Gastroesophageal sphincter (tissue), 4 donors: Measurements from ENCODE around the gene CHMP5. TPM values are rescaled to one million over a fixed set of nuclear protein-coding genes. Genes with fewer than 3 reads are reported as not detected.
A peak's percentile ranks its signal among the peaks of the same experiment; 100 is the strongest.

Experiments
- ATAC-seq: fragments of 150-250 bp; one replicate; pipeline ENCODE4 v1.9.1; 2016; ENCODE audit warnings: mild to moderate bottlenecking, moderate library complexity
- H3K27ac ChIP-seq, 4 donors: fragments of 200-600 bp; sonication (generic) in 3 of 4; 1 replicate in 3 of 4; 2 replicates in 1 of 4; pipeline ENCODE4 v1.5.1; 2016 to 2019
- H3K27me3 ChIP-seq: fragments of 200-600 bp; sonication (generic); one replicate; pipeline ENCODE4 v1.5.1; 2019
- H3K36me3 ChIP-seq, 2 donors: fragments of 200-600 bp; sonication (generic); one replicate each; pipeline ENCODE4 v1.5.1; 2019; ENCODE audit warnings: control low read depth in 1 of 2
- H3K4me1 ChIP-seq, 3 donors: fragments of 200-600 bp; sonication (generic); 1 replicate in 2 of 3; 2 replicates in 1 of 3; pipeline ENCODE4 v1.5.1; 2016 to 2019; ENCODE audit warnings: control low read depth in 2 of 3
- H3K4me3 ChIP-seq, 2 donors: fragments of 200-600 bp; sonication (generic); one replicate each; pipeline ENCODE4 v1.5.1; 2019; ENCODE audit warnings: mild to moderate bottlenecking in 1 of 2, moderate library complexity in 1 of 2
- H3K9me3 ChIP-seq, 3 donors: fragments of 200-600 bp; sonication (generic); one replicate each; pipeline ENCODE4 v1.5.1; 2017 to 2019; ENCODE audit warnings: control low read depth in 2 of 3
- CTCF ChIP-seq, 4 experiments: fragments of 200-600 bp in 2 of 4; fragments of 450-650 bp in 2 of 4; sonication (generic) in 1 of 4; IDR thresholded peaks; one replicate each; pipeline ENCODE4 v1.5.1; 2017 to 2019; ENCODE audit warnings: antibody characterized with exemption in 4 of 4, mild to moderate bottlenecking in 2 of 4, moderate library complexity in 2 of 4
- EP300 ChIP-seq: sonication (generic); formaldehyde crosslinking; IDR thresholded peaks from one replicate; pipeline ENCODE4 v1.6.1; 2017; ENCODE audit warnings: antibody characterized with exemption, mild to moderate bottlenecking
- POLR2A ChIP-seq, 2 donors: fragments of 450-650 bp; IDR thresholded peaks; one replicate each; pipeline ENCODE4 v1.6.1; 2017; ENCODE audit warnings: antibody characterized with exemption in 2 of 2, mild to moderate bottlenecking in 2 of 2, moderate library complexity in 1 of 2
- POLR2AphosphoS5 ChIP-seq: sonication (generic); formaldehyde crosslinking; IDR thresholded peaks from one replicate; pipeline ENCODE4 v1.6.1; 2017; ENCODE audit warnings: antibody characterized with exemption
- WGBS, 2 donors: methylation state at CpG; one replicate each; pipeline ENCODE4 v1.1.5; 2018; ENCODE audit warnings: low coverage in 1 of 2; 5-methylcytosine and 5-hydroxymethylcytosine counted together
- total RNA-seq, 4 donors: library from RNA; depleted of rRNA; stranded (reverse); fragments of >200 nt; gene quantifications; one replicate each; pipeline ENCODE4 v1.1.0, GENCODE V29; 2016

The CHMP5 gene
- total RNA-seq, 4 donors from 2014 or later: 45.6 to 89.0 (median 59.3) TPM

GRCh38 chr9:33320568-33321261 lies 55.9 kb downstream of the CHMP5 start:
- Histone ChIP-seq H3K4me1 (peaks cover 0 to 15% (median 8%) of the 10 kb centered on the region in 3 donors), H3K4me3 (no peak overlapping the region), H3K27ac (peak overlapping the region; percentile 65 to 83 (median 72)), H3K36me3 (peaks cover 0 to 96% of the 10 kb centered on the region in 2 donors), H3K9me3 (no peaks in the 10 kb centered on the region), H3K27me3 (no peaks in the 10 kb centered on the region)
- WGBS, 2 donors: 49 to 60% methylated on average over 2 of the region's 2 CpGs
- ATAC-seq: peak; percentile 89
- TF ChIP-seq POLR2AphosphoS5 (peak; percentile 88), CTCF (IDR thresholded peaks at IDR 0.05) (no peak), POLR2A (IDR thresholded peaks at IDR 0.05) (no peak)

DNA sequence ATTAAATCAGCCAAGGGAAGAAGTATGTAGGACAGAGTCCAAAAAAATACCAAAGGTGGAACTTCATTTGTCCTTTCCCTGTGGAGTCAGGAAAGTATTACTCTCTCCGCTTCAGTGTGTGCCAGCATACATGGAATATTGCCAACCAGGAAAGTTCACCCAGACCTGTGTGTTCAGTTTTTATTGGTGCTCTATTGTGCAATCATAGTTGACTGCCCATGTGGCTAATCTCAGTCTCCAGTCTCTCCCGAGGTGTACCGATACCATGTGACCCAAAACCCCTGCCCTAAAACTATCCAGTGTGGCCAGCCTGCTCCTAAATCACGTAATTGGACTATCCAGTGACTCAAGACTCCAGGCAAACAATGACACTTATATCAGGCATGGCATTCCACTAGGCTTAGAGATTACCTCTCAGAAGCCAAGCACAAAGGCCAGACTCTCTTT lies 64.3 kb downstream of the CHMP5 start:
- H3K4me3 ChIP-seq: no peak overlapping the region
- H3K27me3 ChIP-seq: no peaks in the 10 kb centered on the region
- peaks cover 0 to 94% of the 10 kb centered on the region in 2 donors for H3K36me3 ChIP-seq
- H3K9me3 ChIP-seq: no peaks in the 10 kb centered on the region
- peak overlapping the region; percentile 81 to 89 (median 85) for H3K27ac ChIP-seq
- WGBS, 2 donors: 29 to 41% methylated on average over 1 to 4 of the region's 4 CpGs
- TF ChIP-seq EP300 (no peak), POLR2AphosphoS5 (peak; percentile 95)
- ATAC-seq: peak; percentile 93
- H3K4me1 ChIP-seq: peaks cover 6 to 33% (median 7%) of the 10 kb centered on the region in 3 donors

DNA sequence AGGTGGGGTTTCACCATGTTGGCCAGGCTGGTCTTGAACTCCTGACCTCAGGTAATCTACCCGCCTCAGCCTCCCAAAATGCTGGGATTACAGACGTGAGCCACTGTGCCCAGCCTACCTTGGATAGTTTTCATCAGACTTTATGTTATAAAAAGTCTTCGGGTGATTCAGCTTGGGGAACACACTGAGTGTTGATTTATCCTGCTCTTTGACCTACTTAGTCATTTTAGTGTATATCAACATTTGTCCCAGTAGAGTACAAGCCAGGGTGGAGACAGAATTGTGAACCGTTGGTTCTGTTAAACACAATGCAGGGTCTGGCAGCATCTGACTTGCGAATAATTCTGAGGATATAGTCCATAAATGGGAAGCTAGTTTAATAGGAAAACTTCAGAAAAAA lies 65.1 kb downstream of the CHMP5 start:
- H3K36me3 ChIP-seq: peaks cover 0 to 91% of the 10 kb centered on the region in 2 donors
- peaks cover 6 to 33% (median 7%) of the 10 kb centered on the region in 3 donors for H3K4me1 ChIP-seq
- H3K4me3 ChIP-seq: no peak overlapping the region
- ATAC-seq: no peak
- peak overlapping the region; percentile 75 to 86 (median 82) for H3K27ac ChIP-seq
- no peaks in the 10 kb centered on the region for H3K27me3 ChIP-seq
- WGBS, 2 donors: 48 to 59% methylated on average over 2 to 5 of the region's 5 CpGs
- no peak for TF ChIP-seq POLR2A (IDR thresholded peaks at IDR 0.05)
- TF ChIP-seq POLR2AphosphoS5: peak; percentile 49
- no peaks in the 10 kb centered on the region for H3K9me3 ChIP-seq

GRCh38 chr9:33331377-33331891 lies 66.6 kb downstream of the CHMP5 start:
- peaks cover 0 to 83% of the 10 kb centered on the region in 2 donors for H3K36me3 ChIP-seq
- ATAC-seq: no peak

More at GRCh38 chr9:33331377-33331891, 66.6 kb downstream of the CHMP5 start:
- H3K9me3 ChIP-seq: no peaks in the 10 kb centered on the region
- peaks cover 6 to 33% (median 7%) of the 10 kb centered on the region in 3 donors for H3K4me1 ChIP-seq
- 18 to 41% methylated on average over 2 to 3 of the region's 3 CpGs for WGBS, 2 donors
- H3K4me3 ChIP-seq: no peak overlapping the region
- H3K27me3 ChIP-seq: no peaks in the 10 kb centered on the region
- H3K27ac ChIP-seq: peak overlapping the region in 3 of 4 donors; percentile 45 to 84 (median 81)
- no peak for TF ChIP-seq CTCF (IDR thresholded peaks at IDR 0.05)
- TF ChIP-seq POLR2AphosphoS5: no peak
- TF ChIP-seq EP300: no peak
- TF ChIP-seq POLR2A (IDR thresholded peaks at IDR 0.05): no peak

Other genes with a start within 250 kb of the CHMP5 start
- 100 to 1,000 TPM in 2 of 4 donors, 10 to 100 TPM in 2; 75.6 to 111 (median 96.5) TPM for gene DNAJA1, start 239.8 kb upstream of the CHMP5 start, total RNA-seq
- 10 to 100 TPM; 19.7 to 24.2 (median 21.9) TPM for gene SMU1, start 188.4 kb upstream of the CHMP5 start, total RNA-seq
- gene B4GALT1, start 97.7 kb upstream of the CHMP5 start, total RNA-seq: 10 to 100 TPM; 22.9 to 43.3 (median 31.0) TPM
- not detected for gene SPINK4, start 24.9 kb upstream of the CHMP5 start, total RNA-seq
- 100 to 1,000 TPM; 128 to 165 (median 139) TPM for gene BAG1, start 341 bp upstream of the CHMP5 start, total RNA-seq
- 10 to 100 TPM; 31.7 to 53.9 (median 42.3) TPM for gene NFX1, start 25.5 kb downstream of the CHMP5 start, total RNA-seq
- 1 to 10 TPM; 1.2 to 2.0 (median 1.6) TPM for gene AQP7, start 137.5 kb downstream of the CHMP5 start, total RNA-seq
- gene AQP3, start 182.5 kb downstream of the CHMP5 start, total RNA-seq: 100 to 1,000 TPM in 1 of 4 donors, 10 to 100 TPM in 2, 1 to 10 TPM in 1; 3.9 to 100 (median 15.5) TPM
- gene NOL6, start 208.9 kb downstream of the CHMP5 start, total RNA-seq: 10 to 100 TPM in 3 of 4 donors, 1 to 10 TPM in 1; 9.0 to 21.4 (median 16.1) TPM